HepG2 (cell line): Measurements from ENCODE around the gene SDF2. TPM values are rescaled to one million over a fixed set of nuclear protein-coding genes. Genes with fewer than 3 reads are reported as not detected.

Experiments used
- EED ChIP-seq: sonication (generic); formaldehyde crosslinking; IDR thresholded peaks from 2 replicates; pipeline ENCODE4 v1.5.0; 2020; ENCODE audit warnings: mild to moderate bottlenecking, missing genetic modification reagents
- GFI1 ChIP-seq: sonication (generic); formaldehyde crosslinking; IDR thresholded peaks from 2 replicates; pipeline ENCODE4 v1.5.0; 2020; ENCODE audit warnings: missing genetic modification reagents, mild to moderate bottlenecking, borderline replicate concordance
- HNF4G ChIP-seq, 2 experiments: sonication (generic) in 1 of 2; formaldehyde crosslinking in 1 of 2; IDR thresholded peaks; 2 replicates each; pipeline versions ENCODE4 v1.4.0 to v1.6.1; 2011 to 2020; ENCODE audit warnings: borderline replicate concordance in 2 of 2, low read depth in 2 of 2, mild to moderate bottlenecking in 2 of 2, low read length in 1 of 2, missing genetic modification reagents in 1 of 2, moderate library complexity in 1 of 2
- HNRNPL ChIP-seq: fragments of 200-400 bp; formaldehyde crosslinking; IDR thresholded peaks from 2 replicates; pipeline ENCODE4 v1.6.1; 2017; ENCODE audit warnings: mild to moderate bottlenecking, low read depth, low read length
- HNRNPLL ChIP-seq: fragments of 200-400 bp; formaldehyde crosslinking; IDR thresholded peaks from 2 replicates; pipeline ENCODE4 v1.6.1; 2017; ENCODE audit warnings: mild to moderate bottlenecking, low read depth, low read length; ENCODE audit not compliant: poor library complexity, severe bottlenecking
- KDM5B ChIP-seq: sonication (generic); formaldehyde crosslinking; IDR thresholded peaks from 2 replicates; pipeline ENCODE4 v1.4.0; 2020; ENCODE audit warnings: missing genetic modification reagents, mild to moderate bottlenecking, borderline replicate concordance
- KLF11 ChIP-seq: IDR thresholded peaks from 2 replicates; pipeline ENCODE4 v1.6.1; 2016; ENCODE audit warnings: missing compliant biosample characterization
- MED13 ChIP-seq: sonication (generic); formaldehyde crosslinking; IDR thresholded peaks from 2 replicates; pipeline ENCODE4 v1.5.0; 2020; ENCODE audit warnings: missing genetic modification reagents
- ZBTB34 ChIP-seq: sonication (generic); formaldehyde crosslinking; IDR thresholded peaks from 2 replicates; pipeline ENCODE4 v1.8.0; 2022; ENCODE audit warnings: mild to moderate bottlenecking, missing genetic modification reagents
- ZNF30 ChIP-seq: sonication (generic); formaldehyde crosslinking; IDR thresholded peaks from 2 replicates; pipeline ENCODE4 v1.5.0; 2020; ENCODE audit warnings: mild to moderate bottlenecking, missing genetic modification reagents
- ZNF564 ChIP-seq: sonication (generic); formaldehyde crosslinking; IDR thresholded peaks from 2 replicates; pipeline ENCODE4 v1.8.1; 2023; ENCODE audit warnings: mild to moderate bottlenecking, missing genetic modification reagents
- ZNF570 ChIP-seq: sonication (generic); formaldehyde crosslinking; IDR thresholded peaks from 2 replicates; pipeline ENCODE4 v1.4.0; 2020; ENCODE audit warnings: mild to moderate bottlenecking, missing genetic modification reagents, borderline replicate concordance
- ZNF605 ChIP-seq: sonication (generic); formaldehyde crosslinking; IDR thresholded peaks from 2 replicates; pipeline ENCODE4 v1.8.0; 2022; ENCODE audit warnings: mild to moderate bottlenecking, missing genetic modification reagents
- ZNF616 ChIP-seq: sonication (generic); formaldehyde crosslinking; IDR thresholded peaks from 2 replicates; pipeline ENCODE4 v1.5.0; 2020; ENCODE audit warnings: low read depth, mild to moderate bottlenecking, missing genetic modification reagents
- ZNF644 ChIP-seq: IDR thresholded peaks from 2 replicates; pipeline ENCODE4 v1.6.1; 2016; ENCODE audit warnings: low read depth
- ZNF670 ChIP-seq: sonication (generic); formaldehyde crosslinking; IDR thresholded peaks from 2 replicates; pipeline ENCODE4 v1.8.0; 2022; ENCODE audit warnings: mild to moderate bottlenecking, missing genetic modification reagents, borderline replicate concordance
- ZNF768 ChIP-seq: sonication (generic); formaldehyde crosslinking; IDR thresholded peaks from 2 replicates; pipeline ENCODE4 v1.4.0; 2020; ENCODE audit warnings: missing genetic modification reagents
- ZSCAN21 ChIP-seq: sonication (generic); formaldehyde crosslinking; IDR thresholded peaks from 2 replicates; pipeline ENCODE4 v1.8.0; 2022; ENCODE audit warnings: mild to moderate bottlenecking, missing genetic modification reagents, moderate library complexity, borderline replicate concordance
- polyA plus RNA-seq, 8 experiments: library from polyadenylated mRNA; depleted of rRNA in 3 of 8; stranded (reverse) in 7 of 8; unstranded in 1 of 8; fragments of >200 nt; fragmentation: Illumina TruSeq in 4 of 8; extraction: Trizol in 4 of 8; gene quantifications; 2 replicates each; pipeline versions ENCODE4 v1.2.1 to v1.2.3, GENCODE V29; 2011 to 2016; ENCODE audit warnings: low read depth in 4 of 8, missing spikeins in 1 of 8, mixed read lengths in 1 of 8; ENCODE audit not compliant: insufficient read depth in 1 of 8
- total RNA-seq, 5 experiments: library from RNA; depleted of rRNA; stranded (reverse); fragments of >200 nt; fragmentation: Illumina TruSeq; extraction: Trizol; gene quantifications; 2 replicates each; pipeline ENCODE4 v1.2.3, GENCODE V29; 2016; ENCODE audit warnings: low read depth in 1 of 5
- TF ChIP-seq, protein P1 (sequence below): IDR thresholded peaks from 2 replicates; pipeline ENCODE4 v1.6.1; 2012; ENCODE audit warnings: low read length, improper control_type of control experiment
- TF ChIP-seq, protein P2 (sequence below): sonication (generic); formaldehyde crosslinking; IDR thresholded peaks from 2 replicates; pipeline ENCODE4 v1.8.0; 2022; ENCODE audit warnings: low read depth, missing genetic modification reagents
- TF ChIP-seq, protein P3 (sequence below): conservative IDR thresholded peaks from 2 replicates; pipeline ENCODE4 v1.6.1; 2018; ENCODE audit warnings: missing genetic modification reagents

Gene SDF2
- total and polyA plus RNA-seq, 2 of the 13 experiments (the other 11 are each of a cell fraction or from before 2014, with no cell fraction given) = 58.2 to 58.4 TPM

DNA sequence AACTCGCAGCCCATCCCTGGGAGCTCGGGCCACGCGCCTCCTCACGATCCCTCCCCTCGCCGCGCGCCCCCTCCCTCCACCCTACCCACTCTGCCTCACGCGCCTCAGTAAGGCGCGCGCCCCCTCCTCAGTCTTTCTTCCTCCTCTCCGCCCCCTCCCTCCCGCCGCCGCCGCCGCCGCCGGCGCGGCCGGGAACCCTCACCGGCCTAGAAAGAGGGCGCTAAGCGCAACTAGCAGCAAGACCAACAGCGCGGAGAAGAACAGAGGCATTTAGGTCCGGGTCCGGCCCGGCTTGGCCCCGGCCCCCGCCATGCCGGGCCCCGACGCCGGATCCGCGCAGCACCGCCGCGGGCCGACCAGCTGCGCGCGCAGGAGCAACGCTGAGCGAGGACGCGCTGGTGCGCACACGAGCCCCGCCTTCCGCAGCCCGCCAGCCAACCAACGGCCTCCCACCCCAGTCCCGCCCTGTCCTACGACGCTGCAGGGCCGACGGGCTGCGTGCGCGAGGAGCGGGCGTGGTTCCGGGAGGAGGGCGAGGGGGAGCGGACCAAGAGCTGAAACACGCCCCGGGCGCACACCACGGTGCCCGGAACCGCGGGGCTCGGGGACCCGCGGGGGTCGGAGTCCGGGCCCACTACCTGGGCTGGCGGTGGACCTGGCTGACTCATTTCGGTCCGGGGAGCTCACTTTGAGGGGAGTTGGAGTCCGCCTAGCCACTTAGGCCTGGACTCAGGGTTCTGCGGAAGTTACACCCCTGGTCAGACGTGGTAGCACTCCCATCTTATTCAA, 16.7 kb downstream of the SDF2 start, which contains the start of gene BLTP2 (continued):
- no peak for TF ChIP-seq ZBTB34
- TF ChIP-seq ZSCAN21 = peak; percentile 85
- 0 out of 2 replicates have a peak, but pooled peaks have one; percentile 20 for TF ChIP-seq HNRNPL
- peak; percentile 81; the same call in 1 of the 2 replicates for TF ChIP-seq KDM5B
- TF ChIP-seq ZNF605 (CRISPR knock-in tag) = peak; percentile 67
- TF ChIP-seq ZNF570 (CRISPR knock-in tag) = no peak
- TF ChIP-seq, protein P1, sequence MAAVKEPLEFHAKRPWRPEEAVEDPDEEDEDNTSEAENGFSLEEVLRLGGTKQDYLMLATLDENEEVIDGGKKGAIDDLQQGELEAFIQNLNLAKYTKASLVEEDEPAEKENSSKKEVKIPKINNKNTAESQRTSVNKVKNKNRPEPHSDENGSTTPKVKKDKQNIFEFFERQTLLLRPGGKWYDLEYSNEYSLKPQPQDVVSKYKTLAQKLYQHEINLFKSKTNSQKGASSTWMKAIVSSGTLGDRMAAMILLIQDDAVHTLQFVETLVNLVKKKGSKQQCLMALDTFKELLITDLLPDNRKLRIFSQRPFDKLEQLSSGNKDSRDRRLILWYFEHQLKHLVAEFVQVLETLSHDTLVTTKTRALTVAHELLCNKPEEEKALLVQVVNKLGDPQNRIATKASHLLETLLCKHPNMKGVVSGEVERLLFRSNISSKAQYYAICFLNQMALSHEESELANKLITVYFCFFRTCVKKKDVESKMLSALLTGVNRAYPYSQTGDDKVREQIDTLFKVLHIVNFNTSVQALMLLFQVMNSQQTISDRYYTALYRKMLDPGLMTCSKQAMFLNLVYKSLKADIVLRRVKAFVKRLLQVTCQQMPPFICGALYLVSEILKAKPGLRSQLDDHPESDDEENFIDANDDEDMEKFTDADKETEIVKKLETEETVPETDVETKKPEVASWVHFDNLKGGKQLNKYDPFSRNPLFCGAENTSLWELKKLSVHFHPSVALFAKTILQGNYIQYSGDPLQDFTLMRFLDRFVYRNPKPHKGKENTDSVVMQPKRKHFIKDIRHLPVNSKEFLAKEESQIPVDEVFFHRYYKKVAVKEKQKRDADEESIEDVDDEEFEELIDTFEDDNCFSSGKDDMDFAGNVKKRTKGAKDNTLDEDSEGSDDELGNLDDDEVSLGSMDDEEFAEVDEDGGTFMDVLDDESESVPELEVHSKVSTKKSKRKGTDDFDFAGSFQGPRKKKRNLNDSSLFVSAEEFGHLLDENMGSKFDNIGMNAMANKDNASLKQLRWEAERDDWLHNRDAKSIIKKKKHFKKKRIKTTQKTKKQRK = no peak
- TF ChIP-seq ZNF644 = no peak
- TF ChIP-seq HNF4G (IDR thresholded peaks at IDR 0.05; ENCODE audit: borderline replicate concordance, low read depth, low read length) = no peak
- peak; percentile 67; the same call in 1 of the 2 replicates for TF ChIP-seq HNF4G (CRISPR knock-in tag; IDR thresholded peaks at IDR 0.05; ENCODE audit: borderline replicate concordance, low read depth)
- TF ChIP-seq HNRNPLL = peak; percentile 93
- TF ChIP-seq, protein P2, sequence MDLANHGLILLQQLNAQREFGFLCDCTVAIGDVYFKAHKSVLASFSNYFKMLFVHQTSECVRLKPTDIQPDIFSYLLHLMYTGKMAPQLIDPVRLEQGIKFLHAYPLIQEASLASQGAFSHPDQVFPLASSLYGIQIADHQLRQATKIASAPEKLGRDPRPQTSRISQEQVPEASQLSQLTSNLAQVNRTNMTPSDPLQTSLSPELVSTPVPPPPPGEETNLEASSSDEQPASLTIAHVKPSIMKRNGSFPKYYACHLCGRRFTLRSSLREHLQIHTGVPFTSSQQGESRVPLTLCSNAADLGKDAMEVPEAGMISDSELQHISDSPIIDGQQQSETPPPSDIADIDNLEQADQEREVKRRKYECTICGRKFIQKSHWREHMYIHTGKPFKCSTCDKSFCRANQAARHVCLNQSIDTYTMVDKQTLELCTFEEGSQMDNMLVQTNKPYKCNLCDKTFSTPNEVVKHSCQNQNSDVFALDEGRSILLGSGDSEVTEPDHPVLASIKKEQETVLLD (CRISPR knock-in tag) = peak; percentile 91
- no peak for TF ChIP-seq MED13 (CRISPR knock-in tag)
- TF ChIP-seq ZNF768 = 0 out of 2 replicates have a peak, but pooled peaks have one; percentile 17
- TF ChIP-seq ZNF564 (CRISPR knock-in tag) = no peak
- TF ChIP-seq ZNF30 (CRISPR knock-in tag) = no peak
- no peak for TF ChIP-seq KLF11 (CRISPR knock-in tag)
- peak; percentile 62; the same call in 1 of the 2 replicates for TF ChIP-seq ZNF670 (CRISPR knock-in tag)
- 0 out of 2 replicates have a peak, but pooled peaks have one; percentile 59 for TF ChIP-seq ZNF616 (CRISPR knock-in tag)
- TF ChIP-seq, protein P3, sequence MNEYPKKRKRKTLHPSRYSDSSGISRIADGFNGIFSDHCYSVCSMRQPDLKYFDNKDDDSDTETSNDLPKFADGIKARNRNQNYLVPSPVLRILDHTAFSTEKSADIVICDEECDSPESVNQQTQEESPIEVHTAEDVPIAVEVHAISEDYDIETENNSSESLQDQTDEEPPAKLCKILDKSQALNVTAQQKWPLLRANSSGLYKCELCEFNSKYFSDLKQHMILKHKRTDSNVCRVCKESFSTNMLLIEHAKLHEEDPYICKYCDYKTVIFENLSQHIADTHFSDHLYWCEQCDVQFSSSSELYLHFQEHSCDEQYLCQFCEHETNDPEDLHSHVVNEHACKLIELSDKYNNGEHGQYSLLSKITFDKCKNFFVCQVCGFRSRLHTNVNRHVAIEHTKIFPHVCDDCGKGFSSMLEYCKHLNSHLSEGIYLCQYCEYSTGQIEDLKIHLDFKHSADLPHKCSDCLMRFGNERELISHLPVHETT (CRISPR knock-in tag) = no peak
- no peak for TF ChIP-seq GFI1 (CRISPR knock-in tag)
- TF ChIP-seq EED (CRISPR knock-in tag) = no peak
